Adrenal gland (tissue), 12 donors: ENCODE measurements around the gene NANS. TPM values are rescaled to one million over a fixed set of nuclear protein-coding genes. Genes with fewer than 3 reads are reported as not detected.

Source experiments
- DNase-seq, 7 donors: peaks; one replicate each; pipeline ENCODE4 v3.0.0-alpha.2; 2019 to 2020
- H3K27ac ChIP-seq, 5 donors: fragments of 200-600 bp; sonication (generic) in 4 of 5; 1 replicate in 3 of 5; 2 replicates in 2 of 5; pipeline versions ENCODE4 v1.5.1 to v1.8.0; 2016 to 2020; ENCODE audit warnings: mild to moderate bottlenecking in 1 of 5
- H3K27me3 ChIP-seq: fragments of 200-600 bp; 2 replicates; pipeline ENCODE4 v1.8.0; 2021
- H3K36me3 ChIP-seq, 2 donors: fragments of 200-600 bp; replicated peaks in 1 of 2; 1 replicate in 1 of 2; 2 replicates in 1 of 2; pipeline versions ENCODE4 v1.5.1 to v1.8.0; 2018 to 2022
- H3K4me1 ChIP-seq, 2 donors: fragments of 200-600 bp; replicated peaks in 1 of 2; 1 replicate in 1 of 2; 2 replicates in 1 of 2; pipeline versions ENCODE4 v1.5.1 to v1.8.0; 2018 to 2021
- H3K4me3 ChIP-seq, 4 donors: fragments of 200-600 bp; sonication (generic) in 3 of 4; one replicate each; pipeline ENCODE4 v1.5.1; 2016 to 2018
- H3K9me3 ChIP-seq, 3 donors: fragments of 200-600 bp; sonication (generic) in 1 of 3; replicated peaks in 1 of 3; 1 replicate in 2 of 3; 2 replicates in 1 of 3; pipeline versions ENCODE4 v1.5.1 to v1.8.0; 2016 to 2021
- POLR2A ChIP-seq, 2 donors: fragments of 450-650 bp; IDR thresholded peaks; one replicate each; pipeline ENCODE4 v1.6.1; 2017; ENCODE audit warnings: antibody characterized with exemption in 2 of 2, mild to moderate bottlenecking in 2 of 2, moderate library complexity in 1 of 2
- WGBS, 4 donors: extraction: QIAGEN DNeasy Blood & Tissue Kit in 2 of 4; methylation state at CpG; one replicate each; pipeline versions ENCODE4 v1.1.5 to v1.1.7; 2013 to 2017; 5-methylcytosine and 5-hydroxymethylcytosine counted together
- intact Hi-C, 2 donors: fragments of 100-400 bp; cut with DNase I; formaldehyde crosslinking; loops; one replicate each; pipeline versions ENCODE4 v1.14.1 to v1.15.0; 2022 to 2023
- polyA plus RNA-seq, 3 donors: library from polyadenylated mRNA; stranded (reverse); fragments of 200-250 nt in 2 of 3; fragments of 350-450 nt in 1 of 3; fragmentation: Illumina TruSeq in 1 of 3; extraction: RNeasy Lipid Tissue Mini Kit (QIAGEN cat#74804) in 1 of 3; gene quantifications; one replicate each; pipeline ENCODE4 v1.2.3, GENCODE V29; 2013 to 2014
- total RNA-seq, 9 donors: library from RNA; depleted of rRNA in 4 of 9; stranded (reverse); fragments of >200 nt in 4 of 9; fragments of 120-200 nt in 1 of 9; fragmentation: NEBNext Ultra II Directional in 1 of 9; extraction: Animal tissue kit (Norgen Biotek cat#: 25700) in 1 of 9; gene quantifications; one replicate each; pipeline versions ENCODE4 v1.1.0 to v1.2.4, GENCODE V29; 2013 to 2023
- TF ChIP-seq, protein P1 (sequence below), 6 experiments: fragments of 450-650 bp in 4 of 6; fragments of 200-600 bp in 2 of 6; sonication (generic) in 1 of 6; IDR thresholded peaks; 1 replicate in 5 of 6; 2 replicates in 1 of 6; pipeline versions ENCODE4 v1.5.1 to v1.8.0; 2016 to 2021; ENCODE audit warnings: antibody characterized with exemption in 6 of 6, mild to moderate bottlenecking in 2 of 6, moderate library complexity in 1 of 6
- donor health status: healthy with polysubstance abuse.
- donor health status: Bipolar disorder and iron deficiency.
- donor health status: DM: yes; HTN: yes; CAD: no.
- donor health status: DM: no; HTN: no; CAD: no.
- donor health status: DM: no; HTN: no; CAD: no.
- donor health status: DM: yes; HTN: yes; CAD: no.

The NANS gene
- total and polyA plus RNA-seq, 12 donors, result 24.2 to 81.5 (median 38.7) TPM

- WGBS, 4 donors, result 84 to 89% (median 88%) methylated on average over 5 of the region's 5 CpGs
- H3K27ac ChIP-seq, result no peak overlapping the region
- TF ChIP-seq, protein P1, sequence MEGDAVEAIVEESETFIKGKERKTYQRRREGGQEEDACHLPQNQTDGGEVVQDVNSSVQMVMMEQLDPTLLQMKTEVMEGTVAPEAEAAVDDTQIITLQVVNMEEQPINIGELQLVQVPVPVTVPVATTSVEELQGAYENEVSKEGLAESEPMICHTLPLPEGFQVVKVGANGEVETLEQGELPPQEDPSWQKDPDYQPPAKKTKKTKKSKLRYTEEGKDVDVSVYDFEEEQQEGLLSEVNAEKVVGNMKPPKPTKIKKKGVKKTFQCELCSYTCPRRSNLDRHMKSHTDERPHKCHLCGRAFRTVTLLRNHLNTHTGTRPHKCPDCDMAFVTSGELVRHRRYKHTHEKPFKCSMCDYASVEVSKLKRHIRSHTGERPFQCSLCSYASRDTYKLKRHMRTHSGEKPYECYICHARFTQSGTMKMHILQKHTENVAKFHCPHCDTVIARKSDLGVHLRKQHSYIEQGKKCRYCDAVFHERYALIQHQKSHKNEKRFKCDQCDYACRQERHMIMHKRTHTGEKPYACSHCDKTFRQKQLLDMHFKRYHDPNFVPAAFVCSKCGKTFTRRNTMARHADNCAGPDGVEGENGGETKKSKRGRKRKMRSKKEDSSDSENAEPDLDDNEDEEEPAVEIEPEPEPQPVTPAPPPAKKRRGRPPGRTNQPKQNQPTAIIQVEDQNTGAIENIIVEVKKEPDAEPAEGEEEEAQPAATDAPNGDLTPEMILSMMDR (IDR thresholded peaks at IDR 0.05), result no peak
- TF ChIP-seq POLR2A (IDR thresholded peaks at IDR 0.05), result no peak
- DNase-seq, result no peak
- H3K4me3 ChIP-seq, result no peak overlapping the region
- peaks cover 0 to 14% of the 10 kb centered on the region in 2 donors for H3K4me1 ChIP-seq
- H3K9me3 ChIP-seq, result no peaks in the 10 kb centered on the region
- H3K27me3 ChIP-seq, result no peaks in the 10 kb centered on the region
- intact Hi-C loops, result loop anchor here in 1 of 2 donors (10.0 kb wide), 2 partner anchors 126 to 186 kb away; no protein-coding TSS in a partner anchor
- H3K36me3 ChIP-seq, result peaks cover 0 to 38% of the 10 kb centered on the region in 2 donors
Measured at GRCh38 chr9:98078895-98079294, 22.4 kb downstream of the NANS start.

DNA sequence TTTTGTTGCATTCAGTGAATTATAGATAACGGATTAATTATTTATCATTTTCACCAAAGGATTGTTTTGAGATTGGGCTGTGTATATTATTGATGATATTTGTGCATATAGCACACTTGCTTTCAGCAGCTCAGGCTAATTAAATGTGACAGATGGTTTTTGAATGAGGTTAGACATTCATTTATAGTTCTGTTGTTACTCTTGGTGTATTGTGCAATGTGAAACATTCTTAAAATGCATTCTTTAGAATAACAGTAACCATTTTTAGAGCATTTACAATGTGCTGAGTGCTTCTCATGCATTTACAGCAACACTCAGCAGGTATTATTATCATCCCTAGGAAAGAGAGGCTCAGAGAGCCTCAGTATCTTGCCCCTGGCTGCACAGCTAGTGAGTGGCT, 23.8 kb downstream of the NANS start:
- Histone ChIP-seq H3K36me3 (peaks cover 0 to 38% of the 10 kb centered on the region in 2 donors), H3K27ac (peak overlapping the region in 1 of 5 donors; percentile 40), H3K4me3 (no peak overlapping the region), H3K4me1 (peaks cover 0 to 14% of the 10 kb centered on the region in 2 donors), H3K9me3 (no peaks in the 10 kb centered on the region), H3K27me3 (no peaks in the 10 kb centered on the region)
- no peak for TF ChIP-seq POLR2A (IDR thresholded peaks at IDR 0.05)
- TF ChIP-seq, protein P1 (IDR thresholded peaks at IDR 0.05), result no peak
- DNase-seq, result no peak
- 96 to 98% (median 97%) methylated on average over 1 of the region's 1 CpG for WGBS, 4 donors
- intact Hi-C loops, result no loop called here

DNA sequence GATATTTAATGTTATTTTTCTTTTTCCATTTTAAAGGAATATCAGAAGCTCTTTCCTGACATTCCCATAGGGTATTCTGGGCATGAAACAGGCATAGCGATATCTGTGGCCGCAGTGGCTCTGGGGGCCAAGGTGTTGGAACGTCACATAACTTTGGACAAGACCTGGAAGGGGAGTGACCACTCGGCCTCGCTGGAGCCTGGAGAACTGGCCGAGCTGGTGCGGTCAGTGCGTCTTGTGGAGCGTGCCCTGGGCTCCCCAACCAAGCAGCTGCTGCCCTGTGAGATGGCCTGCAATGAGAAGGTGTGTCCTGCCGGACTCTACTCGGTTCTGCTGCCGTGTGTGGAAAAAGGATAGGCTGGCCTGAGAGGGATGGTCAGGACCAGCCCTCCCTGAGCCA, 24.2 kb downstream of the NANS start:
- TF ChIP-seq, protein P1 (IDR thresholded peaks at IDR 0.05), result no peak
- no peak for TF ChIP-seq POLR2A (IDR thresholded peaks at IDR 0.05)
- Histone ChIP-seq H3K9me3 (no peaks in the 10 kb centered on the region), H3K27ac (peak overlapping the region in 1 of 5 donors; percentile 40), H3K4me1 (peaks cover 0 to 14% of the 10 kb centered on the region in 2 donors), H3K27me3 (no peaks in the 10 kb centered on the region), H3K4me3 (no peak overlapping the region), H3K36me3 (peaks cover 0 to 38% of the 10 kb centered on the region in 2 donors)
- peak in 1 of 7 donors; percentile 9 for DNase-seq
- intact Hi-C loops, result no loop called here
- WGBS, 4 donors, result 93 to 99% (median 97%) methylated on average over 12 of the region's 12 CpGs

- no peak for TF ChIP-seq POLR2A (IDR thresholded peaks at IDR 0.05)
- TF ChIP-seq, protein P1 (IDR thresholded peaks at IDR 0.05), result no peak
- Histone ChIP-seq H3K4me3 (no peak overlapping the region), H3K27me3 (no peaks in the 10 kb centered on the region), H3K36me3 (peaks cover 0 to 38% of the 10 kb centered on the region in 2 donors), H3K27ac (peak overlapping the region in 1 of 5 donors; percentile 40), H3K4me1 (peaks cover 0 to 14% of the 10 kb centered on the region in 2 donors), H3K9me3 (no peaks in the 10 kb centered on the region)
- intact Hi-C loops, result no loop called here
- DNase-seq, result peak in 6 of 7 donors; percentile 32 to 79 (median 42)
- 64 to 75% (median 73%) methylated on average over 5 to 6 of the region's 6 CpGs for WGBS, 4 donors
Measured at GRCh38 chr9:98081477-98082219, 25.1 kb downstream of the NANS start.
